WTC11 (cell line): ENCODE data around the gene AIP.

ENCODE experiments used
- CREB1 ChIP-seq: sonication (generic); formaldehyde crosslinking; IDR thresholded peaks from 2 replicates; pipeline ENCODE4 v1.8.0; 2023; ENCODE audit warnings: mild to moderate bottlenecking, missing genetic modification reagents
- ESRRA ChIP-seq: sonication (generic); formaldehyde crosslinking; IDR thresholded peaks from 2 replicates; pipeline ENCODE4 v1.8.1; 2022; ENCODE audit warnings: mild to moderate bottlenecking, missing genetic modification reagents, borderline replicate concordance
- IRF2 ChIP-seq: sonication (generic); formaldehyde crosslinking; IDR thresholded peaks from 2 replicates; pipeline ENCODE4 v1.8.0; 2022; ENCODE audit warnings: low read depth, missing genetic modification reagents, borderline replicate concordance
- NFATC4 ChIP-seq: fragments of 250-450 bp; sonication (Bioruptor Pico); IDR thresholded peaks from 2 replicates; pipeline ENCODE4 v1.9.0; 2021; ENCODE audit warnings: mild to moderate bottlenecking
- RELA ChIP-seq: sonication (generic); formaldehyde crosslinking; IDR thresholded peaks from 2 replicates; pipeline ENCODE4 v1.8.1; 2022; ENCODE audit warnings: missing genetic modification reagents, mild to moderate bottlenecking, borderline replicate concordance
- RORB ChIP-seq: fragments of 250-450 bp; sonication (Bioruptor Pico); IDR thresholded peaks from 2 replicates; pipeline ENCODE4 v1.9.0; 2021; ENCODE audit warnings: mild to moderate bottlenecking
- SP1 ChIP-seq: sonication (generic); formaldehyde crosslinking; conservative IDR thresholded peaks from 2 replicates; pipeline ENCODE4 v1.8.1; 2022; ENCODE audit warnings: missing genetic modification reagents
- TEAD1 ChIP-seq: sonication (generic); formaldehyde crosslinking; IDR thresholded peaks from 2 replicates; pipeline ENCODE4 v1.8.0; 2022; ENCODE audit warnings: mild to moderate bottlenecking, missing genetic modification reagents
- TF ChIP-seq, protein P1 (sequence below): sonication (generic); formaldehyde crosslinking; IDR thresholded peaks from 2 replicates; pipeline ENCODE4 v1.8.1; 2023; ENCODE audit warnings: mild to moderate bottlenecking, moderate library complexity, missing genetic modification reagents
- TF ChIP-seq, protein P2 (sequence below): fragments of 200-600 bp; IDR thresholded peaks from 2 replicates; pipeline ENCODE4 v1.8.0; 2022; ENCODE audit warnings: antibody characterized with exemption
- TF ChIP-seq, protein P3 (sequence below): sonication (generic); formaldehyde crosslinking; IDR thresholded peaks from 2 replicates; pipeline ENCODE4 v1.8.1; 2022; ENCODE audit warnings: missing genetic modification reagents, borderline replicate concordance
- TF ChIP-seq, protein P4 (sequence below): sonication (generic); formaldehyde crosslinking; IDR thresholded peaks from 2 replicates; pipeline ENCODE4 v1.8.0; 2022; ENCODE audit warnings: mild to moderate bottlenecking, missing genetic modification reagents
- TF ChIP-seq, protein P5 (sequence below): sonication (generic); formaldehyde crosslinking; IDR thresholded peaks from 2 replicates; pipeline ENCODE4 v1.8.1; 2022; ENCODE audit warnings: low read depth, missing genetic modification reagents, borderline replicate concordance
- TF ChIP-seq, protein P6 (sequence below): sonication (generic); formaldehyde crosslinking; IDR thresholded peaks from 2 replicates; pipeline ENCODE4 v1.8.0; 2022; ENCODE audit warnings: mild to moderate bottlenecking, missing genetic modification reagents

DNA sequence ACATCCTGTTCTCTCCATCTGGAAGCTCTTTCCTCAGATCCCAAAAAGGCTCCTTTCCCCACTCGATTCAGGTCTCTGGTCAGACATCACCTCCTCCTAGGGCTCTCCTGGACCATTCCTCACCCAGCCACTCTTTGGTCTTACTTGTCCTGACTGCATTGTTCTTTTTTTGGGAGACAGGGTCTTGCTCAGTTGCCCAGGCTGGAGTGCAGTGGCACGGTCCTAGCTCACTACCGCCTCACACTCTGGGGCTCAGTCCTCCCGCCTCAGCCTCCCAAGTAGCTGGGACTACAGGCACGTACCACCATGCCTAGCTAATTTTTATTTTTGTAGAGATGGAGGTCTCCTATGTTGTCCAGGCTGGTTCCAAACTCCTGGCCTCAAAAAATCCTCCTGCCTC lies 37.3 kb upstream of the AIP start:
- no peak for TF ChIP-seq NFATC4 (CRISPR knock-in tag)
- no peak for TF ChIP-seq SP1 (CRISPR knock-in tag)
- TF ChIP-seq, protein P1, sequence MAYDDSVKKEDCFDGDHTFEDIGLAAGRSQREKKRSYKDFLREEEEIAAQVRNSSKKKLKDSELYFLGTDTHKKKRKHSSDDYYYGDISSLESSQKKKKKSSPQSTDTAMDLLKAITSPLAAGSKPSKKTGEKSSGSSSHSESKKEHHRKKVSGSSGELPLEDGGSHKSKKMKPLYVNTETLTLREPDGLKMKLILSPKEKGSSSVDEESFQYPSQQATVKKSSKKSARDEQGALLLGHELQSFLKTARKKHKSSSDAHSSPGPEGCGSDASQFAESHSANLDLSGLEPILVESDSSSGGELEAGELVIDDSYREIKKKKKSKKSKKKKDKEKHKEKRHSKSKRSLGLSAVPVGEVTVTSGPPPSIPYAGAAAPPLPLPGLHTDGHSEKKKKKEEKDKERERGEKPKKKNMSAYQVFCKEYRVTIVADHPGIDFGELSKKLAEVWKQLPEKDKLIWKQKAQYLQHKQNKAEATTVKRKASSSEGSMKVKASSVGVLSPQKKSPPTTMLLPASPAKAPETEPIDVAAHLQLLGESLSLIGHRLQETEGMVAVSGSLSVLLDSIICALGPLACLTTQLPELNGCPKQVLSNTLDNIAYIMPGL (CRISPR knock-in tag): no peak
- TF ChIP-seq, protein P2, sequence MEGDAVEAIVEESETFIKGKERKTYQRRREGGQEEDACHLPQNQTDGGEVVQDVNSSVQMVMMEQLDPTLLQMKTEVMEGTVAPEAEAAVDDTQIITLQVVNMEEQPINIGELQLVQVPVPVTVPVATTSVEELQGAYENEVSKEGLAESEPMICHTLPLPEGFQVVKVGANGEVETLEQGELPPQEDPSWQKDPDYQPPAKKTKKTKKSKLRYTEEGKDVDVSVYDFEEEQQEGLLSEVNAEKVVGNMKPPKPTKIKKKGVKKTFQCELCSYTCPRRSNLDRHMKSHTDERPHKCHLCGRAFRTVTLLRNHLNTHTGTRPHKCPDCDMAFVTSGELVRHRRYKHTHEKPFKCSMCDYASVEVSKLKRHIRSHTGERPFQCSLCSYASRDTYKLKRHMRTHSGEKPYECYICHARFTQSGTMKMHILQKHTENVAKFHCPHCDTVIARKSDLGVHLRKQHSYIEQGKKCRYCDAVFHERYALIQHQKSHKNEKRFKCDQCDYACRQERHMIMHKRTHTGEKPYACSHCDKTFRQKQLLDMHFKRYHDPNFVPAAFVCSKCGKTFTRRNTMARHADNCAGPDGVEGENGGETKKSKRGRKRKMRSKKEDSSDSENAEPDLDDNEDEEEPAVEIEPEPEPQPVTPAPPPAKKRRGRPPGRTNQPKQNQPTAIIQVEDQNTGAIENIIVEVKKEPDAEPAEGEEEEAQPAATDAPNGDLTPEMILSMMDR: no peak
- TF ChIP-seq, protein P3, sequence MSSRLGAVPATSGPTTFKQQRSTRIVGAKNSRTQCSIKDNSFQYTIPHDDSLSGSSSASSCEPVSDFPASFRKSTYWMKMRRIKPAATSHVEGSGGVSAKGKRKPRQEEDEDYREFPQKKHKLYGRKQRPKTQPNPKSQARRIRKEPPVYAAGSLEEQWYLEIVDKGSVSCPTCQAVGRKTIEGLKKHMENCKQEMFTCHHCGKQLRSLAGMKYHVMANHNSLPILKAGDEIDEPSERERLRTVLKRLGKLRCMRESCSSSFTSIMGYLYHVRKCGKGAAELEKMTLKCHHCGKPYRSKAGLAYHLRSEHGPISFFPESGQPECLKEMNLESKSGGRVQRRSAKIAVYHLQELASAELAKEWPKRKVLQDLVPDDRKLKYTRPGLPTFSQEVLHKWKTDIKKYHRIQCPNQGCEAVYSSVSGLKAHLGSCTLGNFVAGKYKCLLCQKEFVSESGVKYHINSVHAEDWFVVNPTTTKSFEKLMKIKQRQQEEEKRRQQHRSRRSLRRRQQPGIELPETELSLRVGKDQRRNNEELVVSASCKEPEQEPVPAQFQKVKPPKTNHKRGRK (CRISPR knock-in tag): no peak
- no peak for TF ChIP-seq RORB
- TF ChIP-seq, protein P4, sequence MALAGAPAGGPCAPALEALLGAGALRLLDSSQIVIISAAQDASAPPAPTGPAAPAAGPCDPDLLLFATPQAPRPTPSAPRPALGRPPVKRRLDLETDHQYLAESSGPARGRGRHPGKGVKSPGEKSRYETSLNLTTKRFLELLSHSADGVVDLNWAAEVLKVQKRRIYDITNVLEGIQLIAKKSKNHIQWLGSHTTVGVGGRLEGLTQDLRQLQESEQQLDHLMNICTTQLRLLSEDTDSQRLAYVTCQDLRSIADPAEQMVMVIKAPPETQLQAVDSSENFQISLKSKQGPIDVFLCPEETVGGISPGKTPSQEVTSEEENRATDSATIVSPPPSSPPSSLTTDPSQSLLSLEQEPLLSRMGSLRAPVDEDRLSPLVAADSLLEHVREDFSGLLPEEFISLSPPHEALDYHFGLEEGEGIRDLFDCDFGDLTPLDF: no peak
- no peak for TF ChIP-seq ESRRA
- TF ChIP-seq RELA (CRISPR knock-in tag): no peak
- TF ChIP-seq CREB1 (CRISPR knock-in tag): no peak
- TF ChIP-seq, protein P5, sequence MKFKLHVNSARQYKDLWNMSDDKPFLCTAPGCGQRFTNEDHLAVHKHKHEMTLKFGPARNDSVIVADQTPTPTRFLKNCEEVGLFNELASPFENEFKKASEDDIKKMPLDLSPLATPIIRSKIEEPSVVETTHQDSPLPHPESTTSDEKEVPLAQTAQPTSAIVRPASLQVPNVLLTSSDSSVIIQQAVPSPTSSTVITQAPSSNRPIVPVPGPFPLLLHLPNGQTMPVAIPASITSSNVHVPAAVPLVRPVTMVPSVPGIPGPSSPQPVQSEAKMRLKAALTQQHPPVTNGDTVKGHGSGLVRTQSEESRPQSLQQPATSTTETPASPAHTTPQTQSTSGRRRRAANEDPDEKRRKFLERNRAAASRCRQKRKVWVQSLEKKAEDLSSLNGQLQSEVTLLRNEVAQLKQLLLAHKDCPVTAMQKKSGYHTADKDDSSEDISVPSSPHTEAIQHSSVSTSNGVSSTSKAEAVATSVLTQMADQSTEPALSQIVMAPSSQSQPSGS (CRISPR knock-in tag): no peak
- TF ChIP-seq IRF2 (CRISPR knock-in tag): no peak
- TF ChIP-seq, protein P6, sequence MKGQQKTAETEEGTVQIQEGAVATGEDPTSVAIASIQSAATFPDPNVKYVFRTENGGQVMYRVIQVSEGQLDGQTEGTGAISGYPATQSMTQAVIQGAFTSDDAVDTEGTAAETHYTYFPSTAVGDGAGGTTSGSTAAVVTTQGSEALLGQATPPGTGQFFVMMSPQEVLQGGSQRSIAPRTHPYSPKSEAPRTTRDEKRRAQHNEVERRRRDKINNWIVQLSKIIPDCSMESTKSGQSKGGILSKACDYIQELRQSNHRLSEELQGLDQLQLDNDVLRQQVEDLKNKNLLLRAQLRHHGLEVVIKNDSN: no peak
- no peak for TF ChIP-seq TEAD1 (CRISPR knock-in tag)
